Stimulated activated CD4-positive, alpha-beta T cell treated with anti-CD3 and anti-CD28 coated beads, Interleukin-4, amount 100 ng/mL, for 24 hours (primary cell): Measurements from ENCODE around the gene TEDC1.

Experiments used
- DNase-seq: peaks from one replicate; pipeline ENCODE4 v3.0.0-alpha.2; 2020

TEDC1 gene

GRCh38 chr14:105527381-105527825 is 36.4 kb downstream of the TEDC1 start:
- DNase-seq, result no peak

GRCh38 chr14:105527826-105528585 is 37.0 kb downstream of the TEDC1 start:
- DNase-seq, result peak; percentile 81

GRCh38 chr14:105528586-105529318 is 37.7 kb downstream of the TEDC1 start:
- peak; percentile 78 for DNase-seq

- DNase-seq, result no peak
Observed at GRCh38 chr14:105529319-105529568, 38.2 kb downstream of the TEDC1 start.

- peak; percentile 52 for DNase-seq
Observed at GRCh38 chr14:105529569-105530284, 38.7 kb downstream of the TEDC1 start.

- no peak for DNase-seq
Observed at GRCh38 chr14:105530285-105531087, 39.4 kb downstream of the TEDC1 start.

- DNase-seq, result no peak
Observed at GRCh38 chr14:105531088-105531893, 40.2 kb downstream of the TEDC1 start.

GRCh38 chr14:105531894-105532623 is 41.0 kb downstream of the TEDC1 start:
- no peak for DNase-seq

GRCh38 chr14:105532735-105533141 is 41.7 kb downstream of the TEDC1 start:
- no peak for DNase-seq

GRCh38 chr14:105533391-105533790 is 42.3 kb downstream of the TEDC1 start:
- DNase-seq, result no peak

- DNase-seq, result no peak
Observed at GRCh38 chr14:105533811-105534498, 42.9 kb downstream of the TEDC1 start.

- no peak for DNase-seq
Observed at GRCh38 chr14:105534586-105534985, 43.5 kb downstream of the TEDC1 start.

- no peak for DNase-seq
Observed at GRCh38 chr14:105536051-105536450, 45.0 kb downstream of the TEDC1 start.

GRCh38 chr14:105536691-105537579 is 45.9 kb downstream of the TEDC1 start:
- DNase-seq, result no peak

GRCh38 chr14:105537580-105538474 is 46.8 kb downstream of the TEDC1 start:
- DNase-seq, result peak; percentile 66

GRCh38 chr14:105538481-105539049 is 47.5 kb downstream of the TEDC1 start:
- no peak for DNase-seq

- DNase-seq, result no peak
Observed at GRCh38 chr14:105540811-105541210, 49.8 kb downstream of the TEDC1 start.

GRCh38 chr14:105541218-105541875 is 50.3 kb downstream of the TEDC1 start:
- DNase-seq, result no peak
